HCT116 (cell line): Measurements from ENCODE around the gene ICA1L. TPM values are rescaled to one million over a fixed set of nuclear protein-coding genes. Genes with fewer than 3 reads are reported as not detected.

Experiments
- ATAC-seq: fragments of 200-7000 bp; cut with Tn5 transposase; 2 replicates; pipeline ENCODE4 v1.9.1; 2020; ENCODE audit warnings: mild to moderate bottlenecking, moderate library complexity
- BruUV-seq: library from RNA; stranded (reverse); fragments of 400-500 nt; replicated peaks from 2 replicates; lab custom pipeline; 2021; lab: Mats Ljungman, UMichigan
- CTCF ChIA-PET: fragments of 300-600 bp; sonication (Branson Sonifier 250); formaldehyde crosslinking; loops from one replicate; lab custom pipeline; 2021; ENCODE audit warnings: antibody characterized with exemption; lab: Charles Lee
- POLR2A ChIA-PET: fragments of 300-600, 350-600 bp; sonication (Branson Sonifier 250); formaldehyde crosslinking; loops from one replicate; lab custom pipeline; 2021; ENCODE audit warnings: antibody characterized with exemption; lab: Charles Lee
- RAD21 ChIA-PET, 2 experiments: fragments of 300-600 bp; sonication (Branson Sonifier 250); formaldehyde crosslinking; loops; one replicate each; lab custom pipeline; 2023; ENCODE audit warnings: low total read pairs in 2 of 2; ENCODE audit not compliant: uncharacterized antibody in 2 of 2, unreplicated experiment in 2 of 2, low non-redundant PET in 1 of 2; lab: Charles Lee
- DNase-seq: peaks from one replicate; pipeline ENCODE4 v3.0.0-alpha.2; 2010; ENCODE audit warnings: low read depth, low spot score
- H2AFZ ChIP-seq: fragments of 200-600 bp; shearing (Covaris generic), sonication (generic); 2 replicates; pipeline ENCODE4 v1.6.1; 2017; ENCODE audit warnings: low read depth, mixed run types, mixed read lengths, antibody characterized with exemption, low read length; ENCODE audit not compliant: poor library complexity, severe bottlenecking
- H3K27ac ChIP-seq: 2 replicates; pipeline ENCODE4 v1.5.1; 2012; ENCODE audit warnings: low read depth, low read length
- H3K27me3 ChIP-seq: fragments of 200-600 bp; sonication (generic); 2 replicates; pipeline ENCODE4 v1.6.1; 2016; ENCODE audit warnings: mixed run types, low read length, mixed read lengths; ENCODE audit not compliant: insufficient read depth
- H3K36me3 ChIP-seq, 2 experiments: fragments of 200-500 bp in 1 of 2; fragments of 200-600 bp in 1 of 2; sonication (Bioruptor generic) in 1 of 2; sonication (generic) in 1 of 2; 2 replicates each; pipeline versions ENCODE4 v1.5.1 to v1.6.1; 2014 to 2016; ENCODE audit warnings: low read length in 2 of 2, inconsistent platforms in 1 of 2, mixed read lengths in 1 of 2, mixed run types in 1 of 2; ENCODE audit not compliant: insufficient read depth in 2 of 2, control insufficient read depth in 1 of 2
- H3K4me1 ChIP-seq, 2 experiments: fragments of 200-600 bp in 1 of 2; sonication (generic) in 1 of 2; 2 replicates each; pipeline versions ENCODE4 v1.5.1 to v1.6.1; 2012 to 2017; ENCODE audit warnings: low read length in 2 of 2, inconsistent platforms in 1 of 2, mild to moderate bottlenecking in 1 of 2, mixed read lengths in 1 of 2, mixed run types in 1 of 2, moderate library complexity in 1 of 2; ENCODE audit not compliant: insufficient read depth in 2 of 2, control insufficient read depth in 1 of 2
- H3K4me2 ChIP-seq: fragments of 200-600 bp; sonication (generic); 2 replicates; pipeline ENCODE4 v1.6.1; 2017; ENCODE audit warnings: mixed run types, low read length, mixed read lengths
- H3K4me3 ChIP-seq, 2 experiments: fragments of 200-600 bp in 1 of 2; sonication (generic) in 1 of 2; replicated peaks in 1 of 2; 2 replicates each; pipeline ENCODE4 v1.5.1; 2011 to 2016; ENCODE audit warnings: low read length in 2 of 2, control low read depth in 1 of 2, low read depth in 1 of 2, mild to moderate bottlenecking in 1 of 2, mixed read lengths in 1 of 2, mixed run types in 1 of 2
- H3K79me2 ChIP-seq: fragments of 200-600 bp; sonication (generic); 2 replicates; pipeline ENCODE4 v1.6.1; 2017; ENCODE audit warnings: mild to moderate bottlenecking, mixed run types, low read length, moderate library complexity, mixed read lengths; ENCODE audit not compliant: insufficient read depth
- H3K9ac ChIP-seq: fragments of 200-600 bp; sonication (generic); 2 replicates; pipeline ENCODE4 v1.6.1; 2016; ENCODE audit warnings: low read length, mixed read lengths
- H3K9me2 ChIP-seq: fragments of 200-600 bp; sonication (generic), shearing (Covaris generic); 2 replicates; pipeline ENCODE4 v1.6.1; 2017; ENCODE audit warnings: mixed run types, mild to moderate bottlenecking, moderate library complexity; ENCODE audit not compliant: insufficient read depth
- H3K9me3 ChIP-seq, 2 experiments: fragments of 200-500 bp in 1 of 2; fragments of 200-600 bp in 1 of 2; sonication (Bioruptor generic) in 1 of 2; sonication (generic) in 1 of 2; 2 replicates each; pipeline ENCODE4 v1.6.1; 2014 to 2017; ENCODE audit warnings: low read length in 2 of 2, mixed read lengths in 2 of 2, inconsistent platforms in 1 of 2, low read depth in 1 of 2, mild to moderate bottlenecking in 1 of 2, mixed run types in 1 of 2, moderate library complexity in 1 of 2; ENCODE audit not compliant: control insufficient read depth in 1 of 2, insufficient read depth in 1 of 2
- H4K20me1 ChIP-seq: fragments of 200-600 bp; sonication (generic), shearing (Covaris generic); 2 replicates; pipeline ENCODE4 v1.6.1; 2017; ENCODE audit warnings: mixed run types, mild to moderate bottlenecking, moderate library complexity; ENCODE audit not compliant: insufficient read depth
- CBX3 ChIP-seq: IDR thresholded peaks from 2 replicates; pipeline ENCODE4 v1.6.1; 2012; ENCODE audit warnings: low read depth
- CEBPB ChIP-seq: IDR thresholded peaks from 2 replicates; pipeline ENCODE4 v1.6.1; 2012; ENCODE audit warnings: low read depth
- EGR1 ChIP-seq: IDR thresholded peaks from 2 replicates; pipeline ENCODE4 v1.6.1; 2012; ENCODE audit warnings: low read depth
- ELF1 ChIP-seq: IDR thresholded peaks from 2 replicates; pipeline ENCODE4 v1.6.1; 2012; ENCODE audit warnings: low read depth, borderline replicate concordance
- EZH2 ChIP-seq: fragments of 200-600 bp; sonication (generic); IDR thresholded peaks from 2 replicates; pipeline ENCODE4 v1.6.1; 2017; ENCODE audit warnings: antibody characterized with exemption, mixed run types
- FOSL1 ChIP-seq: IDR thresholded peaks from 2 replicates; pipeline ENCODE4 v1.6.1; 2012; ENCODE audit warnings: low read depth
- JUND ChIP-seq: IDR thresholded peaks from 2 replicates; pipeline ENCODE4 v1.6.1; 2012
- POLR2A ChIP-seq: IDR thresholded peaks from 2 replicates; pipeline ENCODE4 v1.7.0; 2011; ENCODE audit warnings: borderline replicate concordance; ENCODE audit not compliant: insufficient read depth, insufficient read length; ENCODE audit errors: extremely low read depth
- POLR2AphosphoS5 ChIP-seq: IDR thresholded peaks from 2 replicates; pipeline ENCODE4 v1.6.1; 2011; ENCODE audit warnings: mild to moderate bottlenecking, low read depth, low read length, moderate library complexity
- RAD21 ChIP-seq: IDR thresholded peaks from 2 replicates; pipeline ENCODE4 v1.6.1; 2012; ENCODE audit warnings: low read depth, mild to moderate bottlenecking
- SP1 ChIP-seq: IDR thresholded peaks from 2 replicates; pipeline ENCODE4 v1.6.1; 2012; ENCODE audit warnings: low read depth
- SRF ChIP-seq: IDR thresholded peaks from 2 replicates; pipeline ENCODE4 v1.6.1; 2012; ENCODE audit warnings: low read depth
- ZFX ChIP-seq: fragments of 450-650 bp; IDR thresholded peaks from 2 replicates; pipeline ENCODE4 v1.6.1; 2017
- intact Hi-C: fragments of 100-400 bp; cut with micrococcal nuclease; formaldehyde crosslinking; loops from 2 replicates; pipeline ENCODE4 v1.10.0; 2022
- total RNA-seq: library from RNA; stranded (reverse); gene quantifications from one replicate; pipeline ENCODE4 v1.2.1, GENCODE V29; 2021; ENCODE audit not compliant: unreplicated experiment
- TF ChIP-seq, protein P1 (sequence below): IDR thresholded peaks from 2 replicates; pipeline ENCODE4 v1.6.1; 2012
- TF ChIP-seq, protein P2 (sequence below): IDR thresholded peaks from 2 replicates; pipeline ENCODE4 v1.6.1; 2012; ENCODE audit warnings: low read depth
- TF ChIP-seq, protein P3 (sequence below): IDR thresholded peaks from 2 replicates; pipeline ENCODE4 v1.6.1; 2012
- TF ChIP-seq, protein P4 (sequence below), 3 experiments: fragments of 200-600 bp in 1 of 3; sonication (generic) in 1 of 3; IDR thresholded peaks in 2 of 3; conservative IDR thresholded peaks in 1 of 3; 2 replicates each; pipeline ENCODE4 v1.5.1; 2012 to 2017; ENCODE audit warnings: low read depth in 2 of 3, low read length in 2 of 3, antibody characterized with exemption in 1 of 3, borderline replicate concordance in 1 of 3, control low read depth in 1 of 3, mild to moderate bottlenecking in 1 of 3, mixed read lengths in 1 of 3, mixed run types in 1 of 3, moderate library complexity in 1 of 3; ENCODE audit not compliant: insufficient read depth in 1 of 3

Gene ICA1L
- total RNA-seq, 1 experiment from 2014 or later, result 2.5 TPM

DNA sequence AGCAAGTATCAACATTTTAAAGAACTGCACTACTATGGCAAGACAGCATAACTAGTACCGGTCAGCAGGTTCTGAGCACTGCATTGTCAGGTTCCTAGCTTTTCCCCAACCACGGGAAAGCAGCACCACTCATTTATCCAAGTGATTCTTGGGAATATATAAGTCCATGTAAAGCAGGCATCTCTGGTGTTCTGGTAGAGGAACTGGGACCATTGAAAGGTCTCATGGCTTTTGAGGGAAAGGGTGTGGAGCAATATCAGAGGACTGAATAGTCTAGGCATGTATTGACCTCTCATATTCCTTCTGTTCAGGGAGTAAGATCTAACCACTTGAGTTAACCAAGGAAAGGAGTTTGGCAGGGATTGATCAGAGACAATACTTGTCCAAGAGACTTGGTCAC, 6.1 kb upstream of the ICA1L start:
- Histone ChIP-seq H3K9ac (no peak overlapping the region), H3K4me2 (no peak overlapping the region), H4K20me1 (no peaks in the 10 kb centered on the region), H3K27ac (no peak overlapping the region), H3K4me3 (no peak overlapping the region), H3K9me2 (no peaks in the 10 kb centered on the region), H3K9me3 (no peaks in the 10 kb centered on the region), H3K27me3 (no peaks in the 10 kb centered on the region), H3K79me2 (no peaks in the 10 kb centered on the region), H3K36me3 (peaks cover 5 to 17% of the 10 kb centered on the region in 2 experiments; a peak in 2 of 4 replicates), H2AFZ (no peak overlapping the region), H3K4me1 (no peaks in the 10 kb centered on the region)
- ATAC-seq (no peak), DNase-seq (no peak)
- POLR2A ChIA-PET, result no interaction called here
- intact Hi-C loops, result no loop called here
- BruUV-seq, result no TSS peak
- no peak for TF ChIP-seq EZH2
- TF ChIP-seq, protein P1, sequence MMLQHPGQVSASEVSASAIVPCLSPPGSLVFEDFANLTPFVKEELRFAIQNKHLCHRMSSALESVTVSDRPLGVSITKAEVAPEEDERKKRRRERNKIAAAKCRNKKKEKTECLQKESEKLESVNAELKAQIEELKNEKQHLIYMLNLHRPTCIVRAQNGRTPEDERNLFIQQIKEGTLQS, result no peak
- TF ChIP-seq CBX3, result no peak
- no peak for TF ChIP-seq ZFX
- no peak for TF ChIP-seq POLR2AphosphoS5
- TF ChIP-seq FOSL1, result no peak
- no peak for TF ChIP-seq SP1
- no peak for TF ChIP-seq POLR2A
- TF ChIP-seq JUND, result no peak
- no peak for TF ChIP-seq EGR1
- TF ChIP-seq RAD21, result no peak
- TF ChIP-seq ELF1, result no peak
- no peak for TF ChIP-seq CEBPB
- TF ChIP-seq SRF, result no peak
- TF ChIP-seq, protein P2, sequence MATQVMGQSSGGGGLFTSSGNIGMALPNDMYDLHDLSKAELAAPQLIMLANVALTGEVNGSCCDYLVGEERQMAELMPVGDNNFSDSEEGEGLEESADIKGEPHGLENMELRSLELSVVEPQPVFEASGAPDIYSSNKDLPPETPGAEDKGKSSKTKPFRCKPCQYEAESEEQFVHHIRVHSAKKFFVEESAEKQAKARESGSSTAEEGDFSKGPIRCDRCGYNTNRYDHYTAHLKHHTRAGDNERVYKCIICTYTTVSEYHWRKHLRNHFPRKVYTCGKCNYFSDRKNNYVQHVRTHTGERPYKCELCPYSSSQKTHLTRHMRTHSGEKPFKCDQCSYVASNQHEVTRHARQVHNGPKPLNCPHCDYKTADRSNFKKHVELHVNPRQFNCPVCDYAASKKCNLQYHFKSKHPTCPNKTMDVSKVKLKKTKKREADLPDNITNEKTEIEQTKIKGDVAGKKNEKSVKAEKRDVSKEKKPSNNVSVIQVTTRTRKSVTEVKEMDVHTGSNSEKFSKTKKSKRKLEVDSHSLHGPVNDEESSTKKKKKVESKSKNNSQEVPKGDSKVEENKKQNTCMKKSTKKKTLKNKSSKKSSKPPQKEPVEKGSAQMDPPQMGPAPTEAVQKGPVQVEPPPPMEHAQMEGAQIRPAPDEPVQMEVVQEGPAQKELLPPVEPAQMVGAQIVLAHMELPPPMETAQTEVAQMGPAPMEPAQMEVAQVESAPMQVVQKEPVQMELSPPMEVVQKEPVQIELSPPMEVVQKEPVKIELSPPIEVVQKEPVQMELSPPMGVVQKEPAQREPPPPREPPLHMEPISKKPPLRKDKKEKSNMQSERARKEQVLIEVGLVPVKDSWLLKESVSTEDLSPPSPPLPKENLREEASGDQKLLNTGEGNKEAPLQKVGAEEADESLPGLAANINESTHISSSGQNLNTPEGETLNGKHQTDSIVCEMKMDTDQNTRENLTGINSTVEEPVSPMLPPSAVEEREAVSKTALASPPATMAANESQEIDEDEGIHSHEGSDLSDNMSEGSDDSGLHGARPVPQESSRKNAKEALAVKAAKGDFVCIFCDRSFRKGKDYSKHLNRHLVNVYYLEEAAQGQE, result no peak
- TF ChIP-seq, protein P3, sequence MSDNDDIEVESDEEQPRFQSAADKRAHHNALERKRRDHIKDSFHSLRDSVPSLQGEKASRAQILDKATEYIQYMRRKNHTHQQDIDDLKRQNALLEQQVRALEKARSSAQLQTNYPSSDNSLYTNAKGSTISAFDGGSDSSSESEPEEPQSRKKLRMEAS, result no peak
- TF ChIP-seq, protein P4, sequence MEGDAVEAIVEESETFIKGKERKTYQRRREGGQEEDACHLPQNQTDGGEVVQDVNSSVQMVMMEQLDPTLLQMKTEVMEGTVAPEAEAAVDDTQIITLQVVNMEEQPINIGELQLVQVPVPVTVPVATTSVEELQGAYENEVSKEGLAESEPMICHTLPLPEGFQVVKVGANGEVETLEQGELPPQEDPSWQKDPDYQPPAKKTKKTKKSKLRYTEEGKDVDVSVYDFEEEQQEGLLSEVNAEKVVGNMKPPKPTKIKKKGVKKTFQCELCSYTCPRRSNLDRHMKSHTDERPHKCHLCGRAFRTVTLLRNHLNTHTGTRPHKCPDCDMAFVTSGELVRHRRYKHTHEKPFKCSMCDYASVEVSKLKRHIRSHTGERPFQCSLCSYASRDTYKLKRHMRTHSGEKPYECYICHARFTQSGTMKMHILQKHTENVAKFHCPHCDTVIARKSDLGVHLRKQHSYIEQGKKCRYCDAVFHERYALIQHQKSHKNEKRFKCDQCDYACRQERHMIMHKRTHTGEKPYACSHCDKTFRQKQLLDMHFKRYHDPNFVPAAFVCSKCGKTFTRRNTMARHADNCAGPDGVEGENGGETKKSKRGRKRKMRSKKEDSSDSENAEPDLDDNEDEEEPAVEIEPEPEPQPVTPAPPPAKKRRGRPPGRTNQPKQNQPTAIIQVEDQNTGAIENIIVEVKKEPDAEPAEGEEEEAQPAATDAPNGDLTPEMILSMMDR (IDR thresholded peaks at IDR 0.05 in 2 of 3, conservative IDR thresholded peaks at IDR 0.05 in 1 of 3; ENCODE audit: borderline replicate concordance in 1 of 3, insufficient read depth in 1 of 3, low read depth in 2 of 3, low read length in 2 of 3), result no peak
- RAD21 ChIA-PET, result no interaction called here
- CTCF ChIA-PET, result no interaction called here
